ENCODE measurements around the gene CEP152. TPM values are rescaled to one million over a fixed set of nuclear protein-coding genes. Genes with fewer than 3 reads are reported as not detected.

CEP152 gene
- total and polyA plus RNA-seq, 2 experiments from 2014 or later = 14.6 to 30.5 TPM

DNA sequence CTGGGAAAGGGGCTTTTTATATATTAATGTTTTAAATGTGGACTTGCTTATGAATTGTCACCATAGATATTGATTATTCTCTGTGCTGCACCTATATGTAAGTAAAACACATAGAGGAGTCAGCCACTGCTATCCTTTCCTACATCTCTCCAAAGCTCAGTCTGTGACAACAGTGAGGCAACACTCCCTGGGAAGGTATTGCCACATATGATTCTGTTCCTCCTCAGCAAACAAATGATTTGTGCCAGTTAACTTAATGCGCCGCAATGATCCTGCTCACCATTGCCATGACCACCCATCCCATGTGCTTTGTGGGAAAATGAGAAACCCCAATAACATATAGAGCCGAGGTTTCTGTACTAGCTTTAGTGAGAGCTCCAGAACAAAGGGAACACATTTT is 90.2 kb downstream of the CEP152 start:
- H3K27me3 ChIP-seq (ENCODE audit: insufficient read depth) = no peaks in the 10 kb centered on the region
- no peak overlapping the region for H3K27ac ChIP-seq (ENCODE audit: low read depth)
- Mint-ChIP-seq H3K36me3 (ENCODE audit: low read depth) (peaks cover 13% of the 10 kb centered on the region), H3K9me3 (peaks cover 11% of the 10 kb centered on the region), H3K27me3 (ENCODE audit: insufficient read depth, low read depth, poor library complexity) (no peaks in the 10 kb centered on the region), H3K27ac (no peak overlapping the region), H3K4me1 (no peaks in the 10 kb centered on the region), H3K4me3 (no peak overlapping the region)
- no peak for TF ChIP-seq ZNF114 (CRISPR knock-in tag; IDR thresholded peaks at IDR 0.05)
- no peak for TF ChIP-seq REST (IDR thresholded peaks at IDR 0.05; ENCODE audit: unreplicated experiment)
- no peak for TF ChIP-seq ZNF462 (CRISPR knock-in tag; IDR thresholded peaks at IDR 0.05)
- TF ChIP-seq EZH2 (IDR thresholded peaks at IDR 0.05; ENCODE audit: low read depth, unreplicated experiment) = no peak
- TF ChIP-seq POLR2AphosphoS5 (IDR thresholded peaks at IDR 0.05; ENCODE audit: low read depth) = no peak
- no peak for TF ChIP-seq NANOG (IDR thresholded peaks at IDR 0.05; ENCODE audit: borderline replicate concordance)
- TF ChIP-seq CTCF (conservative IDR thresholded peaks at IDR 0.05; ENCODE audit: low read depth in 2 of 2) = no peak
- H3K79me2 ChIP-seq (replicated peaks; ENCODE audit: insufficient read depth) = no peaks in the 10 kb centered on the region
- no peak overlapping the region for H2AFZ ChIP-seq
- H3K9me2 ChIP-seq (ENCODE audit: insufficient read depth) = peaks cover 5% of the 10 kb centered on the region; the same call in 1 of the 2 replicates
- H3F3A ChIP-seq (replicated peaks; ENCODE audit: low read depth) = no peaks in the 10 kb centered on the region
- no peak overlapping the region for H3K4me2 ChIP-seq
- H3K36me3 ChIP-seq (ENCODE audit: insufficient read depth) = 0 out of 2 replicates have a peak, but pooled peaks cover 3% of the 10 kb centered on the region
- no peaks in the 10 kb centered on the region for H4K20me1 ChIP-seq (replicated peaks; ENCODE audit: insufficient read depth)
- no peaks in the 10 kb centered on the region for H3K4me1 ChIP-seq (ENCODE audit: insufficient read depth)
- DNase-seq (ENCODE audit: low spot score) (no peak), ATAC-seq (no peak)
- no peak overlapping the region for H3K4me3 ChIP-seq

Data from GM23338 (cell line).